CD4-positive, alpha-beta memory T cell (primary cell): Measurements from ENCODE around the gene LMBRD2. TPM values are rescaled to one million over a fixed set of nuclear protein-coding genes. Genes with fewer than 3 reads are reported as not detected.

Source experiments
- CTCF ChIA-PET: fragments of 350-600 bp; sonication (Branson Sonifier 250); formaldehyde crosslinking; loops from one replicate; lab custom pipeline; 2021; ENCODE audit warnings: inconsistent platforms; ENCODE audit not compliant: partially characterized antibody; lab: Charles Lee
- POLR2A ChIA-PET: fragments of 350-600 bp; sonication (Branson Sonifier 250); formaldehyde crosslinking; loops from one replicate; lab custom pipeline; 2021; ENCODE audit not compliant: partially characterized antibody; lab: Charles Lee
- DNase-seq, 5 donors: peaks; one replicate each; pipeline versions ENCODE4 v3.0.0 to v3.0.0-alpha.2; 2020 to 2022; ENCODE audit warnings: mixed read lengths in 1 of 5
- H3K27ac ChIP-seq: one replicate; pipeline ENCODE4 v1.7.0; 2013; ENCODE audit warnings: low read depth, low read length
- H3K27me3 ChIP-seq: 2 replicates; pipeline ENCODE4 v1.7.0; 2013; ENCODE audit warnings: mild to moderate bottlenecking, low read length, moderate library complexity; ENCODE audit not compliant: insufficient read depth
- H3K36me3 ChIP-seq: 2 replicates; pipeline ENCODE4 v1.7.0; 2013; ENCODE audit warnings: mild to moderate bottlenecking, low read length, moderate library complexity; ENCODE audit not compliant: insufficient read depth
- H3K4me1 ChIP-seq: 2 replicates; pipeline ENCODE4 v1.7.0; 2013; ENCODE audit warnings: mild to moderate bottlenecking, low read length, moderate library complexity; ENCODE audit not compliant: insufficient read depth
- H3K4me3 ChIP-seq, 2 donors: one replicate each; pipeline ENCODE4 v1.7.0; 2013; ENCODE audit warnings: low read length in 2 of 2, mild to moderate bottlenecking in 1 of 2
- H3K9me3 ChIP-seq, 2 donors: one replicate each; pipeline ENCODE4 v1.7.0; 2013; ENCODE audit warnings: low read length in 2 of 2, control low read depth in 1 of 2; ENCODE audit not compliant: control insufficient read depth in 1 of 2
- H3K27ac Mint-ChIP-seq, 7 donors: one replicate each; pipeline ENCODE4 v1.8.0; 2020 to 2021; ENCODE audit warnings: mixed read lengths in 7 of 7, mild to moderate bottlenecking in 6 of 7, inconsistent platforms in 3 of 7, moderate library complexity in 3 of 7
- H3K27me3 Mint-ChIP-seq, 2 donors: one replicate each; pipeline ENCODE4 v1.8.0; 2020 to 2021; ENCODE audit warnings: mixed read lengths in 2 of 2
- H3K36me3 Mint-ChIP-seq, 2 donors: one replicate each; pipeline ENCODE4 v1.8.0; 2020 to 2021; ENCODE audit warnings: mixed read lengths in 2 of 2, inconsistent platforms in 1 of 2, mild to moderate bottlenecking in 1 of 2
- H3K4me1 Mint-ChIP-seq, 4 donors: one replicate each; pipeline ENCODE4 v1.8.0; 2020 to 2021; ENCODE audit warnings: mixed read lengths in 4 of 4, mild to moderate bottlenecking in 1 of 4
- H3K4me3 Mint-ChIP-seq, 8 donors: one replicate each; pipeline ENCODE4 v1.8.0; 2020 to 2021; ENCODE audit warnings: mixed read lengths in 8 of 8, mild to moderate bottlenecking in 7 of 8, moderate library complexity in 6 of 8, inconsistent platforms in 3 of 8
- H3K9me3 Mint-ChIP-seq, 8 donors: one replicate each; pipeline ENCODE4 v1.8.0; 2020 to 2021; ENCODE audit warnings: mixed read lengths in 8 of 8, mild to moderate bottlenecking in 5 of 8, inconsistent platforms in 3 of 8, moderate library complexity in 1 of 8
- intact Hi-C: fragments of 100-400 bp; cut with micrococcal nuclease; formaldehyde crosslinking; loops from one replicate; pipeline ENCODE4 v1.15.1; 2023
- polyA plus RNA-seq, 2 donors: library from polyadenylated mRNA; unstranded; fragments of 300-500 nt; fragmentation: Illumina TruSeq; gene quantifications; one replicate each; pipeline ENCODE4 v1.2.3, GENCODE V29; 2021
- total RNA-seq, 2 experiments: library from RNA; stranded (reverse); gene quantifications; one replicate each; pipeline ENCODE4 v1.2.3, GENCODE V29; 2021

Gene LMBRD2
- total and polyA plus RNA-seq, 4 experiments from 2014 or later, result 3.0 to 16.6 (median 10.1) TPM

DNA sequence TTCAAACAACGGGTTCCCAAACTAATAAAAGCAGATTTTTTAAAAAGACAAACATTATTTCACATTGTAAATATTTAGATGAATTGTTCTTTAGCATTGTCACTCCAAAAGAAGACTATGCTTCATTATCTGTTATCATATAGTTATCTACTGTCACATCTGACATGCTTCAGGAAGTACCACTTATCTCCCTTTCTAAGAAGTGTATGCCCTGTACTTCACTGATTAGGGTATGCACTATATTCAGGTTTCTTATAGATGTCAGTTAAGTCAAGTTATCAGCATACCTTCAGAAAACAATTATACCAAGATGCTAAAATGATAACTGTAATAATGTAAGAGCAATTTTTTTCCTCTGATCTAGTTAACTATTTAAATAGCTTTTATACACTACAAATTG is 40.4 kb downstream of the LMBRD2 start:
- H3K9me3 Mint-ChIP-seq, result no peaks in the 10 kb centered on the region
- Histone ChIP-seq H3K36me3 (peaks cover 14% of the 10 kb centered on the region), H3K9me3 (no peaks in the 10 kb centered on the region), H3K27ac (no peak overlapping the region), H3K4me3 (no peak overlapping the region), H3K4me1 (no peaks in the 10 kb centered on the region), H3K27me3 (no peaks in the 10 kb centered on the region)
- intact Hi-C loops, result no loop called here
- peaks cover 65 to 72% of the 10 kb centered on the region in 2 donors for H3K36me3 Mint-ChIP-seq
- no peaks in the 10 kb centered on the region for H3K27me3 Mint-ChIP-seq
- H3K4me1 Mint-ChIP-seq, result no peaks in the 10 kb centered on the region
- H3K4me3 Mint-ChIP-seq, result no peak overlapping the region
- POLR2A ChIA-PET, result no interaction called here
- no peak for DNase-seq
- CTCF ChIA-PET, result interaction anchor here (1.0 kb wide), 1 partner anchor 32 kb away, joined by 3 read pairs; no protein-coding TSS in a partner anchor
- no peak overlapping the region for H3K27ac Mint-ChIP-seq

DNA sequence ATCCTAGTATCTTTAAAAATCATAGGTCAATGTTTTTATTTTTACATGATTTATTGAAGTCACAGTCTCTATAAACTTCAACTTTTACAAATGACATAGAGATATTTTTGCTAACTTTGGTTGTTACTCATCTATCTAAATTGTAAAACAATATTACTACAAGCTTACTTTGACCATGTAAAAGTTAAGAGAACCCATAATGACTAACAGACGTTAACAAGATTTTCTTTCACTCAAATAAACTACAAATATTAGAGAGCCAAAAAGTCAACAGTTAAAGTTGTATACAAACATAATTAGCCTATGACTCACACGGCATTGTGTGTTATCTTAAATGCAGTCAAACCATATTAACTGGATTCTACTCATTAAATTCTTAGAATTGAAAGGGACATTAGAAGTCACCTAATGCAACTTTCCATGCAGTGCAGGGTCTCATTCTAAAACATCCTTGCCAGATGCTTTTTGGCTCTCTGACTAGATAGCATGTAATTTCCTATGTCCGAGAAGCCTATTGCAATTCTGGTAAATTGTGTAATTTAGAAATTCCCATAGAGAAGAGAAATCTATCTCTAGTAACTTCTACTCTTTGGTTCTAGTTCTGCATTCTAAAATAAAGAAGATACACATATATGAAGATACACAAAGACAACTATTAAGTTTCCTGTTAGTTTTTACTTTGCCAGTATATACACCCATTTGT is 42.8 kb downstream of the LMBRD2 start:
- Histone ChIP-seq H3K4me3 (no peak overlapping the region), H3K36me3 (peaks cover 14% of the 10 kb centered on the region), H3K4me1 (no peaks in the 10 kb centered on the region), H3K27ac (no peak overlapping the region), H3K27me3 (no peaks in the 10 kb centered on the region), H3K9me3 (no peaks in the 10 kb centered on the region)
- ChIA-PET POLR2A (no interaction called here), CTCF (interaction anchor here (1.9 kb wide), 1 partner anchor 30 kb away, joined by 4 read pairs; no protein-coding TSS in a partner anchor)
- Mint-ChIP-seq H3K9me3 (no peaks in the 10 kb centered on the region), H3K27ac (no peak overlapping the region), H3K36me3 (peaks cover 59 to 72% of the 10 kb centered on the region in 2 donors), H3K4me1 (no peaks in the 10 kb centered on the region), H3K4me3 (no peak overlapping the region), H3K27me3 (no peaks in the 10 kb centered on the region)
- intact Hi-C loops, result no loop called here
- no peak for DNase-seq

DNA sequence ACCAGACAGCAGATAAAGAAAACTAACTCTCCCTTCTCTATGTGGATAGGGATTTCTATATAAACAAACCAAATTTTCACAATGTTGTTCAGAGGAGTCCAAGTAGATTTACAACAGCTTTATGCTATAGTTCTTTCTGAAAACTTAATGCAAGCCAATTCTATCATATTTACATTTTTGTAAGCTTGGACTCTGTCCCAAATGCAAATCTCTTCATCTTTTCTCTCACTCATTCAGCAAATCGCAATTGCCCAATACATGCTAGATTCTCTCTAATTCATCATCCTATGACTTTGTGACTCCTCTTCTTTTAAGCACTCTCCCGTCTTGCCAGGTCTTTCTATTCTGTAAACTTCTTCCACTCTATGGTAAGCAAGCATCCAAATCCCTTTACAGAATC is 45.9 kb downstream of the LMBRD2 start:
- Mint-ChIP-seq H3K27me3 (no peaks in the 10 kb centered on the region), H3K4me3 (no peak overlapping the region), H3K4me1 (no peaks in the 10 kb centered on the region), H3K27ac (no peak overlapping the region), H3K9me3 (no peaks in the 10 kb centered on the region), H3K36me3 (peaks cover 44 to 55% of the 10 kb centered on the region in 2 donors)
- no peaks in the 10 kb centered on the region for H3K9me3 ChIP-seq
- ChIA-PET POLR2A (no interaction called here), CTCF (interaction anchor here (1.1 kb wide), 1 partner anchor 27 kb away, joined by 3 read pairs; no protein-coding TSS in a partner anchor)
- H3K4me1 ChIP-seq, result no peaks in the 10 kb centered on the region
- H3K36me3 ChIP-seq, result peaks cover 10% of the 10 kb centered on the region
- intact Hi-C loops, result no loop called here
- H3K4me3 ChIP-seq, result no peak overlapping the region
- no peak overlapping the region for H3K27ac ChIP-seq
- no peak for DNase-seq
- no peaks in the 10 kb centered on the region for H3K27me3 ChIP-seq

DNA sequence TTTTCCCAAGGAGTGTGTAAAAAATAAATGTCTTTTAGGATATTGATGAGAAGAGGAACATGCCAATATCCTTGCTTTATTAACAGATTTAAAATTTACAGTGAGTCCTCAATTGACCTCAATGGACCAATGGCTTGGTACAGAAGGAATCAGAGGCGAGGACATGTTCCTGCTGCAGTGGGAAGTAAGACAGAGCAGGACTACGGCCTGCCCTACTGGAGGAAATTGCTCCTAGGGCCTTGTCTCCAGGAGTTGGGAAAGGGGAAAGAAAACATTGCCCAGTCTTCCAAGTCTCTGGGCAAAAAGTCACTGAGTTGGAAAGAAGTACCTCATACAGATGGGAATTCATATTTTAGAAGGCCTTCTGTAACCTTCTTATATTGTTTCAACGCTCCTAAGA is 51.9 kb downstream of the LMBRD2 start:
- H3K36me3 ChIP-seq, result no peaks in the 10 kb centered on the region
- no peak overlapping the region for H3K4me3 ChIP-seq
- H3K27me3 Mint-ChIP-seq, result no peaks in the 10 kb centered on the region
- H3K9me3 Mint-ChIP-seq, result no peaks in the 10 kb centered on the region
- no peaks in the 10 kb centered on the region for H3K9me3 ChIP-seq
- H3K4me1 Mint-ChIP-seq, result no peaks in the 10 kb centered on the region
- no peak overlapping the region for H3K4me3 Mint-ChIP-seq
- no peak overlapping the region for H3K27ac Mint-ChIP-seq
- no peak overlapping the region for H3K27ac ChIP-seq
- intact Hi-C loops, result no loop called here
- POLR2A ChIA-PET, result no interaction called here
- no peaks in the 10 kb centered on the region for H3K27me3 ChIP-seq
- no peaks in the 10 kb centered on the region for H3K4me1 ChIP-seq
- CTCF ChIA-PET, result no interaction called here
- DNase-seq, result no peak
- peaks cover 17% of the 10 kb centered on the region in 2 donors for H3K36me3 Mint-ChIP-seq

DNA sequence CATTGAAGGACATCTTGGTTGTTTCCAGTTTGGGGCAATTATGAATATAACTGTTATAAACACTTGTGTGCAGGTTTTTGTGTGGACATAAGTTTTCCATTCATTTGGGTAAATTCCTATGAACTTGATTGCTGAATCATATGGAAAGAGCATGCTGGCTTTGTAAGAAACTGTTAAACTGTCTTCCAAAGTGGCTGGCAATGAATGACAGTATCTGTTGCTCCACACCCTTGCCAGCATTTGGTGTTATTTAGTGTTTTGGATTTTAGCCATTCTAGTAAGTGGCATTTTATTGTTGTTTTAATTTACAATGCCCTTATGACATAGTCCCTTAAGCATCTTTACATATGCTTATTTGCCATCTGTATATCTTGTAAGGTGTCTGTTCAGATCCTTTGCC is 55.2 kb downstream of the LMBRD2 start:
- H3K36me3 ChIP-seq, result no peaks in the 10 kb centered on the region
- peaks cover 7 to 8% of the 10 kb centered on the region in 2 donors for H3K36me3 Mint-ChIP-seq
- no peaks in the 10 kb centered on the region for H3K27me3 ChIP-seq
- H3K4me1 Mint-ChIP-seq, result no peaks in the 10 kb centered on the region
- no peak overlapping the region for H3K27ac ChIP-seq
- CTCF ChIA-PET, result interaction anchor here (2.7 kb wide), 1 partner anchor 17 kb away, joined by 8 read pairs; no protein-coding TSS in a partner anchor
- no peak for DNase-seq
- H3K9me3 Mint-ChIP-seq, result peaks cover 0 to 5% (median 3%) of the 10 kb centered on the region in 8 donors
- no peak overlapping the region for H3K27ac Mint-ChIP-seq
- no peaks in the 10 kb centered on the region for H3K4me1 ChIP-seq
- H3K4me3 Mint-ChIP-seq, result no peak overlapping the region
- no peaks in the 10 kb centered on the region for H3K9me3 ChIP-seq
- POLR2A ChIA-PET, result no interaction called here
- H3K27me3 Mint-ChIP-seq, result no peaks in the 10 kb centered on the region
- intact Hi-C loops, result no loop called here
- no peak overlapping the region for H3K4me3 ChIP-seq

DNA sequence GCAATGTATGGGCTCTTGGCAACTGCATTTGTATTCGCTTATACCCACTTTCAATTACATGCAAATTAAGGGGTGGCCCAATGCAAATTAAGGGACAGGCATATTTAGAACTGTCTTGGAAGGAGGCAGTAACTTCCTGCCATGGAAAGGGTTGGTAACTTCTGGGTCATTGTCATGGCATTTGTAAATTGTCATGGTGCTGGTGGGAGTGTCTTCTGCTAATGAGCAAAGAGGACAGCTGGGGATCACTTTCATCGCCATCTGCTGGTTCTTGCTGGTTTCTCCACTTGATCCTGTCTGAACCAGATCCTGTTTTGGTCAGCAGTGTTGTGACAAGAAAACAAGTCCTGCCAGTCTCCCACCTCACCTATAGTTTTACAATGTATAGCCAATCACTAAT is 61.7 kb downstream of the LMBRD2 start:
- ChIA-PET POLR2A (no interaction called here), CTCF (interaction anchor here (1.1 to 1.3 kb wide), 2 partner anchors 11 to 155 kb away, joined by 3 to 5 read pairs; no protein-coding TSS in a partner anchor)
- Mint-ChIP-seq H3K4me1 (peaks cover 0 to 1% (median 0%) of the 10 kb centered on the region in 4 donors), H3K27me3 (peaks cover 4 to 10% of the 10 kb centered on the region in 2 donors), H3K4me3 (no peak overlapping the region), H3K36me3 (no peaks in the 10 kb centered on the region), H3K9me3 (peaks cover 2 to 13% (median 10%) of the 10 kb centered on the region in 8 donors), H3K27ac (no peak overlapping the region)
- intact Hi-C loops, result no loop called here
- Histone ChIP-seq H3K27me3 (no peaks in the 10 kb centered on the region), H3K4me1 (no peaks in the 10 kb centered on the region), H3K27ac (no peak overlapping the region), H3K4me3 (no peak overlapping the region), H3K36me3 (no peaks in the 10 kb centered on the region), H3K9me3 (no peaks in the 10 kb centered on the region)
- DNase-seq, result peak in 1 of 5 donors; percentile 9

DNA sequence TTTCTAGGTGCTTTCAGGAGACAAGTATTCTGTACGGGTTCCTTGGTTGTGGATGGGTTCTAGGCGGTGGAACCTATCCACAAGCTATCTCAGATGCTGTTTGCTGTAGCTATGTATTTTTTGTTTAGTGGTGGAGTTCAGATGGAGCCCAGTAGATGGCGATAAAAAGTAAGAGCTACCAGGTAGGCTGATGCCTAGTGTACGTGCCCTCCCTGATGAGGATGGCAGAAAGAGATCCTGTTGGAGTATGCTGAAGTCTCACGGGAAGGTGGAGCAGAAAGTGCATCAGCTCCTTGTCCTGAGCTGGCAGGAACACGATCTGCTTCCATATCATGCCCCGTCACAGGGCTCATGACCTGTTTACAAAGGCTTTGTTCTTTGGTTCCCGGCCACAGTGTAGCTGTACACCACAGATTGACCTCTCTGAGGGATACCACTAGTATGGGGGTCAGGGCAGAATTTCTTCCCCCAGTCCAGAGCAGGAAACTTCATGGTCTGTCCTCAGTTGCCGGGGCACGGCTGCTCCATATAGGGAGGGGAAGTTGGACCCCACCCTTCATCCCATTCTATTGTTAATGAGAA is 72.4 kb downstream of the LMBRD2 start:
- H3K36me3 ChIP-seq, result no peaks in the 10 kb centered on the region
- Mint-ChIP-seq H3K9me3 (peaks cover 0 to 7% (median 2%) of the 10 kb centered on the region in 8 donors), H3K27ac (no peak overlapping the region), H3K27me3 (peaks cover 12 to 34% of the 10 kb centered on the region in 2 donors), H3K36me3 (no peaks in the 10 kb centered on the region), H3K4me3 (no peak overlapping the region), H3K4me1 (no peaks in the 10 kb centered on the region)
- DNase-seq, result peak in 4 of 5 donors; percentile 14 to 33 (median 29)
- ChIA-PET CTCF (interaction anchor here (0.5 to 3.4 kb wide), 33 partner anchors 9 to 650 kb away, joined by 3 to 53 read pairs (median 4); partner anchors contain the start of genes NADK2 and UGT3A2), POLR2A (no interaction called here)
- intact Hi-C loops, result no loop called here
- H3K4me3 ChIP-seq, result no peak overlapping the region
- H3K4me1 ChIP-seq, result no peaks in the 10 kb centered on the region
- H3K9me3 ChIP-seq, result no peaks in the 10 kb centered on the region
- H3K27ac ChIP-seq, result no peak overlapping the region
- H3K27me3 ChIP-seq, result no peaks in the 10 kb centered on the region
